Epithelial cell of prostate (primary cell): ENCODE measurements around the gene DOCK3.
A peak's percentile ranks its signal among the peaks of the same experiment; 100 is the strongest.
"Not testable (repeated sequence)": the region's sequence is repeated elsewhere in the genome, so short reads cannot be mapped to it uniquely, and the experiment has no call there.

ENCODE experiments used
- DNase-seq: peaks from one replicate; pipeline ENCODE4 v3.0.0-alpha.2; 2011; ENCODE audit warnings: low read depth, low spot score
- H3K27ac ChIP-seq: fragments of 450-650 bp; 2 replicates; pipeline ENCODE4 v1.5.1; 2017; ENCODE audit warnings: mild to moderate bottlenecking

The DOCK3 gene

DNA sequence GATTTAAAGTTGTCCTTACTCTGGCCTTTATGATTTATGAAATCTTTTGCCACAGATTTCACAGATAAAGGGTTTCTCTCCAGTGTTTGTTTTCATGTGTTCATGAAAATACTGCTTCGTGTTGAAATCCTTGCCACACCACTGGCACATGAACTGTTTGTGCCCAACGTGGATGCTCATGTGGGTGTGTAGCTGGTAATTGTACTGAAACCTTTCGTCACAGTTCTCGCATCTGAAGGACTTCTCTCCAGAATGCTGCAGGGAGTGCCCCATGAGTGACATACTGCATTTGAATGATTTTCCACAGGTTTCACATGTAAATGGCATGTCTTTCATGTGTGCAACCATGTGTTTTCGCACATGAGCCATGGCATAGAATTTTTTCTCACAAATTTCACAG lies 111.9 kb downstream of the DOCK3 start:
- no peak for DNase-seq
- no peak overlapping the region for H3K27ac ChIP-seq

- not testable (repeated sequence) for H3K27ac ChIP-seq, DNase-seq
These were observed 116.2 kb downstream of the DOCK3 start for GRCh38 chr3:50790894-50791293.

DNA sequence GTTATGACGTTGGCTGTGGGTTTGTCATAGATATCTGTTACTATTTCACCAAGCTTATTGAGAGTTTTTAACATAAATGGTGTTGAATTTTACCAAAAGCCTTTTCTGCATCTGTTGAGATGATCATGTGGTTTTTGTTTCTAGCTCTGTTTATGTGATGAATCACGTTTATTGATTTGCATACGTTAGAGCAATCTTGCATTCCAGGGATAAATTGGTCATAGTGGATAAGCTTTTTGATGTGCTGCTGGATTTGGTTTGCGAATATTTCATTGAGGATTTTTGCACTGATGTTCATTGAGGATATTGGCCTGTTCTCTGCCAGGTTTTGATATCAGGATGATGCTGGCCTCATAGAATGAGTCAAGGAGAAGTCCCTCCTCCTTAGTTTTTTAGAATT lies 117.8 kb downstream of the DOCK3 start:
- H3K27ac ChIP-seq: no peak overlapping the region
- DNase-seq: no peak

- not testable (repeated sequence) for H3K27ac ChIP-seq, DNase-seq
These were observed 129.1 kb downstream of the DOCK3 start for GRCh38 chr3:50803805-50804204.

GRCh38 chr3:50804376-50804775 lies 129.6 kb downstream of the DOCK3 start:
- not testable (repeated sequence) for H3K27ac ChIP-seq, DNase-seq

GRCh38 chr3:50805321-50805720 lies 130.6 kb downstream of the DOCK3 start:
- H3K27ac ChIP-seq: no peak overlapping the region
- no peak for DNase-seq

- DNase-seq: no peak
- H3K27ac ChIP-seq: peak overlapping the region; percentile 61
These were observed 131.3 kb downstream of the DOCK3 start for GRCh38 chr3:50806031-50806430.

DNA sequence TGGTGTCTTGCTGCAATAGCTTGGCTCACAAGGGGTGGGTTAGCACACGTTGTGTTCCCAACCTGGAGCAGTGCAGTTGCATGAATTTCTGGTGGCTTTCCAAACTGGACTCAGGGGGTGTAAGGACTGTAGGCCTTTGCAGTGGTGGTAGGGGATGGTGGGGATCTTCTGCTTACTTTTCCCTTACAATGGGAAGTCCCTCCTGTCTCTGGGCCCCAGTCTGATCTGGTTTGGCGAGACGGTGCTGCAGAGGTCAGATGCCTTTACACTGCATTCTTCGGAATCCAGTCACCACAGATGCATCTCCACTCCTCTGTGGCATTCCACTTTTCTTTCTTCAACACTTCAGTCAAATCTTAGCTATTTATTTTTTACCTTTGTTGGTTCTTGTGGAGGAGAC lies 132.1 kb downstream of the DOCK3 start:
- no peak for DNase-seq
- H3K27ac ChIP-seq: peak overlapping the region; percentile 61

GRCh38 chr3:50807266-50807665 lies 132.5 kb downstream of the DOCK3 start:
- DNase-seq: no peak
- peak overlapping the region; percentile 61 for H3K27ac ChIP-seq

GRCh38 chr3:50811893-50812292 lies 137.2 kb downstream of the DOCK3 start:
- DNase-seq: no peak

GRCh38 chr3:50815844-50816243 lies 141.1 kb downstream of the DOCK3 start:
- DNase-seq: peak; percentile 55
- H3K27ac ChIP-seq: peak overlapping the region; percentile 67

More at GRCh38 chr3:50811893-50812292, 137.2 kb downstream of the DOCK3 start:
- no peak overlapping the region for H3K27ac ChIP-seq

DNA sequence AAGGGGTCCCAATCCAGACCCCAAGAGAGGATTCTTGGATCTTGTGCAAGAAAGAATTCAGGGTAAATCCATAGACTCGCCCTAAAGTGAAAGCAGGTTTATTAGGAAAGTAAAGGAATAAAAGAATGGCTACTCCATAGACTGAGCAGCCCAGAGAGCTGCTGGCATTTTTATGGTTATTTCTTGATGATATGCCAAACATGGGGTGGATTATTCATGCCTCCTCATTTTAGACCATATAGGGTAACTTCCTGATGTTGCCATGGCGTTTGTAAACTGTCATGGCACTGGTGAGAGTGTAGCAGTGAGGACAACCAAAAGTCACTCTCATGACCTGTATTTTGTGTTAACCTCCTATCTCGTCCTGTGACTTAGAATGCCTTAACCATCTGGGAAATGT lies 142.2 kb downstream of the DOCK3 start:
- no peak for DNase-seq

GRCh38 chr3:50817756-50818529 lies 143.2 kb downstream of the DOCK3 start:
- no peak for DNase-seq
- no peak overlapping the region for H3K27ac ChIP-seq

More for the DNA sequence above, 142.2 kb downstream of the DOCK3 start:
- peak overlapping the region; percentile 67 for H3K27ac ChIP-seq

GRCh38 chr3:50819882-50820281 lies 145.2 kb downstream of the DOCK3 start:
- H3K27ac ChIP-seq: no peak overlapping the region
- DNase-seq: no peak

DNA sequence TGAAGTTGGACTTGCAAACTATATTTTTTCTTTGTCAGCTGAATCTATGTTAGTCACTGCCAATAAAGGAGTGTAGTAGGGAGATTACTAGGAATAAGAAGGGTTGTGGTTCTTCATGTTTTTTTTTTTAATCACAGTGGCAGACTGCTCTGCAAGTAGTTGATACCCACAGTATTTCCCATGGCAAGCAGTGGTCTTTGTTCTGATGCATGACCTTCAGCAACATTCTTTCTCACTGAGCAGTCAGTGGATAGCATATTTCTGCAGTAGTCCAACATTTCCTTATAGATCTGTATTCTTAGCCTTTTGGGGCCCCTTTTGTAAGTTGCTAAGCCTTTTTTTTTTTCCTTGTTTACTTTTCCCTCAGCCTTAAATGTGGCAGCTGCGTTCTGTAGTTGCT lies 151.1 kb downstream of the DOCK3 start:
- no peak overlapping the region for H3K27ac ChIP-seq
- no peak for DNase-seq

- DNase-seq: no peak
- H3K27ac ChIP-seq: no peak overlapping the region
These were observed 155.7 kb downstream of the DOCK3 start for GRCh38 chr3:50830451-50830850.

DNA sequence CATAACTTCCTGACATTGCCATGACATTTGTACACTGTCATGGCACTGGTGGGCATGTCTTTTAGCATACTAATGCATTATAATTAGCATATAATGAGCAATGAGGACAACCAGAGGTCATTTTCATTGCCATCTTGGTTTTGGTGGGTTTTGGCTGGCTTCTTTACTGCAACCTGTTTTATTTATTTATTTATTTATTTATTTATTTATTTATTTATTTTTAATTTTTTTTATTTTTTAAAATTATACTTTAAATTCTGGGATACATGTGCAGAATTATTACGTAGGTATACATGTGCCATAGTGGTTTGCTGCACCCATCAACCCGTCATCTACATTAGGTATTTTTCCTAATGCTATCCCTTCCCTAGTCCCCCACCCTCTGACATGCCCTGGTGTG lies 156.3 kb downstream of the DOCK3 start:
- not testable (repeated sequence) for DNase-seq, H3K27ac ChIP-seq

- H3K27ac ChIP-seq: no peak overlapping the region
- DNase-seq: no peak
These were observed 166.3 kb downstream of the DOCK3 start for GRCh38 chr3:50840983-50841489.

DNA sequence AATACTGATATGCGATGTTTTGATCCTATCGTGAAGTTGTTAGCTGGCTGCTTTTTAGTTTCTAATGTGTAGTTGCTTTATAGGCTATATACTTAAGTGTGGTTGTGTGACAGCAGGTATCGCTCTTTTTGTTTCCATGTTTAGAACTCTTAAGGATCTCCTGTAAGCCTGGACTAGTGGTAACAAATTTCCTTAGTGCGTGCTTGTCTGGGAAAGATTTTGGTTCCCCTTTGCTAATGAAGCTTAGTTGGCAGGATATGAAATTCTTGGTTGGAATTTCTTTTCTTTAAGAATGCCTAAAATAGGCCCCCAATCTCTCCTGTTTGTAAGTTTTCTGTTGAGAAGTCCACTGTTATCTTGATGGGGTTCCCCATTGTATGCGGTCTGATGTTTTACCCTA lies 173.6 kb downstream of the DOCK3 start:
- H3K27ac ChIP-seq: no peak overlapping the region
- DNase-seq: no peak

DNA sequence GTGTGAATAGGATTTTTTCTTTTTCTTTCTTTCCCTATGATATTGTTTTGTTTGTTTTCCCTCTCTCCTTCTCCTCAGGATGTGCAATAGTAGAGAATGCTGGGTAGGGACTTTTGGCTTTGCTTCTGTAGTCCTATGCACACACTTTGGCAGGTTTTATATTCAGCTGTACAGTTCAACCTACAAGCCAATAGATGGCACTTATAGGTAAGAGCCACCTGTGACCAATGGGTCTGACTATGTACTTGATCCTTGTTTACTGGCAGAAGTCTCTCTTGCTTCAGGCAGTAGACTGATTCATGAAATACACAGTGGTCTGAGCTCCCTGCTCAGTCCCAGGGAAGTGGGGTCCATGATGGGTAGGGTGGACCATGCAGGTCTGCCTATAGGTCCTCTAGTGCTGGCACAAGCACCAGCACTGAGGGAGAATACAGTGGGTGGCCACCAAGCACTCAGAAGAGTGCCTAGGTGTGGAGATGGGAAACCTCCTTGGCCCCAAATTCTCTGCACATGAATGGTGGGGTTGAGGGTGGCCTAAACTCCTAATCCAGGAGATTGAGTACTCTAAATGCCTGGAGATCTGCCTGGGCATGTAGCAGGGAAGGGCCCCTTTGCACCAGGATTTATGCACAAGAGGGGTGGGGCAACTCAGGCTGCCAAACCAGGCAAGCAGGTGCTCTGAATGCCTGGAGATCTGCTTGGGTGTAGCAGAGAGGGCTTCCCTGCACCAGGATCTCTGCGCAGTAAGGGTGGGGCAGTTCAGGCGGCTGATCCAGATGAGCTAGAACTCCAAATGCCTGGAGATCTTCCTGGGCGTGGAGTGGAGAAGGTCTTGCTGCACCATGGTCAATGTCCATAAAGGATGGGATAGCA lies 176.1 kb downstream of the DOCK3 start:
- DNase-seq: peak; percentile 40
- H3K27ac ChIP-seq: peak overlapping the region; percentile 51

GRCh38 chr3:50853936-50854335 lies 179.2 kb downstream of the DOCK3 start:
- no peak overlapping the region for H3K27ac ChIP-seq
- peak; percentile 29 for DNase-seq
